ENCODE data around the gene ITGB2. TPM values are rescaled to one million over a fixed set of nuclear protein-coding genes. Genes with fewer than 3 reads are reported as not detected.

The ITGB2 gene
- total and polyA plus RNA-seq, 2 donors (not counting 1 experiment from before 2014, with no cell fraction given), result 0.05 TPM; not detected in 1

DNA sequence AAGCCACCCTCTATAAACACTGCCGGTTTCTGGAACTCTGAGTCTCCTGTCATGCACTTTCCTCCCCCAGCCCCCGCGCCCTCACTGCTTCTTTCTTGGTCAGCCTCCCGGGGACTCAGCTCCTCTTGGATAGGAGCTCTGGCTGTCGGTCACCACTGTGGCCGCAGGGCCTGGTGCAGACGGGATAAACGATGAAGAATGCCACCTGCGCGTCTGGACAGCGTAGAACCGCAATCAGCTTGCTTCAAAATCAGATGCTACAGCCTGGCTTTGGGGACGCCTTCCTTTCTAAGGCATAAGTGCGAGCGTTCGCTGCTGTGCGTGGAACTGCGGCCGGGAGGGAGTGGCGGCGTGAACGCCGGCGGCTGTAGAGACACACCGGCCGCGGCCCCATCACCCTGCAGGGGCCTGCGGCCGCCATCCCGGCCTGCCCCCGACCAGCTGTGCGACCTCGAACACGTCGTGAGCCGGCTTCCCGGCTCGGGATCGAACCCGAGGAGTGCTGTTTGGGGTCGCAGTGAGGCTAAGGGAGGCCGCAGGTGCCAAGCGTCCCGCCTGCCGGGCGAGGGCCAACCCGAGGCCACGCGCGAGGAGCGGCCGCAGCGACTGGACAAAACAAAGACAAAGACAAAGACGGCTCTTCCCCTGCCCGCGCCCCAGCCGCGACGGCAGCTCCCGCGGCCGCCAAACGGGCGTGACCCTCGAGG lies 47.9 kb downstream of the ITGB2 start:
- Histone ChIP-seq H3K4me3 (replicated peaks in 1 of 4; ENCODE audit: control extremely low read depth in 1 of 4, insufficient read depth in 1 of 4, low read depth in 3 of 4, low read length in 4 of 4) (peak overlapping the region; percentile 76 to 92 (median 87)), H3K36me3 (ENCODE audit: control insufficient read depth, insufficient read depth, low read length) (no peaks in the 10 kb centered on the region), H2AFZ (ENCODE audit: low read length) (no peak overlapping the region), H3K27ac (ENCODE audit: insufficient read depth, low read length) (peak overlapping the region; percentile 95), H3K9me3 (ENCODE audit: control insufficient read depth, insufficient read depth, low read depth, low read length) (no peaks in the 10 kb centered on the region), H3K4me2 (ENCODE audit: extremely low read depth, insufficient read depth, low read length) (peak overlapping the region; percentile 72), H3K27me3 (ENCODE audit: control insufficient read depth, insufficient read depth, low read length) (no peaks in the 10 kb centered on the region), H3K9ac (ENCODE audit: insufficient read depth, low read length) (peak overlapping the region; percentile 80), H3K4me1 (ENCODE audit: control insufficient read depth, extremely low read depth, insufficient read depth, low read length) (peaks cover 31% of the 10 kb centered on the region), H3K79me2 (ENCODE audit: control insufficient read depth, insufficient read depth, low read length) (peaks cover 48% of the 10 kb centered on the region), H4K20me1 (ENCODE audit: control insufficient read depth, extremely low read depth, insufficient read depth, low read length) (no peaks in the 10 kb centered on the region)
- no peak for TF ChIP-seq EZH2 (IDR thresholded peaks at IDR 0.05; ENCODE audit: low read length, missing control alignments)
- TF ChIP-seq, protein P1, sequence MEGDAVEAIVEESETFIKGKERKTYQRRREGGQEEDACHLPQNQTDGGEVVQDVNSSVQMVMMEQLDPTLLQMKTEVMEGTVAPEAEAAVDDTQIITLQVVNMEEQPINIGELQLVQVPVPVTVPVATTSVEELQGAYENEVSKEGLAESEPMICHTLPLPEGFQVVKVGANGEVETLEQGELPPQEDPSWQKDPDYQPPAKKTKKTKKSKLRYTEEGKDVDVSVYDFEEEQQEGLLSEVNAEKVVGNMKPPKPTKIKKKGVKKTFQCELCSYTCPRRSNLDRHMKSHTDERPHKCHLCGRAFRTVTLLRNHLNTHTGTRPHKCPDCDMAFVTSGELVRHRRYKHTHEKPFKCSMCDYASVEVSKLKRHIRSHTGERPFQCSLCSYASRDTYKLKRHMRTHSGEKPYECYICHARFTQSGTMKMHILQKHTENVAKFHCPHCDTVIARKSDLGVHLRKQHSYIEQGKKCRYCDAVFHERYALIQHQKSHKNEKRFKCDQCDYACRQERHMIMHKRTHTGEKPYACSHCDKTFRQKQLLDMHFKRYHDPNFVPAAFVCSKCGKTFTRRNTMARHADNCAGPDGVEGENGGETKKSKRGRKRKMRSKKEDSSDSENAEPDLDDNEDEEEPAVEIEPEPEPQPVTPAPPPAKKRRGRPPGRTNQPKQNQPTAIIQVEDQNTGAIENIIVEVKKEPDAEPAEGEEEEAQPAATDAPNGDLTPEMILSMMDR (conservative IDR thresholded peaks at IDR 0.05 in 1 of 2, IDR thresholded peaks at IDR 0.05 in 1 of 2; ENCODE audit: low read depth in 1 of 2, low read length in 2 of 2), result no peak
- DNase-seq (ENCODE audit: low read depth in 2 of 2), result peak; percentile 31 to 60

DNA sequence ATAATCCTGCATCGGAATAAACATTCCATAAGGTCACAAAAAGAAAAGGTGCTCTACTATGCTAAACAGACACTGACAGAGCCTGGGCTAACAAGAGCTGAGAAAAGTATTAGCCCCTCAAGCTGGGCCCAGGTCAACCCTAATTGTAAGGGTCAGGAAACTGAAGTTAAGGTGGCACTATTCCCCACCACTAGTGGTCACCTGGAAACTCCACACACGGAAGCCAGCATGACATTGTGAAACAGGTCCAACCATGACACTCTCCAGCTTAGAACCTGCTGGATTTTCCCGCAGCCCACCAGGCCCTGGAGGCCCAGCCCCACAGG lies 48.4 kb downstream of the ITGB2 start:
- Histone ChIP-seq H3K79me2 (ENCODE audit: control insufficient read depth, insufficient read depth, low read length) (peaks cover 53% of the 10 kb centered on the region), H3K4me2 (ENCODE audit: extremely low read depth, insufficient read depth, low read length) (peak overlapping the region; percentile 72), H3K4me3 (replicated peaks in 1 of 4; ENCODE audit: control extremely low read depth in 1 of 4, insufficient read depth in 1 of 4, low read depth in 3 of 4, low read length in 4 of 4) (peak overlapping the region; percentile 76 to 92 (median 87)), H3K4me1 (ENCODE audit: control insufficient read depth, extremely low read depth, insufficient read depth, low read length) (peaks cover 31% of the 10 kb centered on the region), H3K27ac (ENCODE audit: insufficient read depth, low read length) (peak overlapping the region; percentile 95), H2AFZ (ENCODE audit: low read length) (no peak overlapping the region), H4K20me1 (ENCODE audit: control insufficient read depth, extremely low read depth, insufficient read depth, low read length) (no peaks in the 10 kb centered on the region), H3K9me3 (ENCODE audit: control insufficient read depth, insufficient read depth, low read depth, low read length) (no peaks in the 10 kb centered on the region), H3K36me3 (ENCODE audit: control insufficient read depth, insufficient read depth, low read length) (no peaks in the 10 kb centered on the region), H3K27me3 (ENCODE audit: control insufficient read depth, insufficient read depth, low read length) (no peaks in the 10 kb centered on the region), H3K9ac (ENCODE audit: insufficient read depth, low read length) (peak overlapping the region; percentile 80)
- TF ChIP-seq, protein P1 (conservative IDR thresholded peaks at IDR 0.05 in 1 of 2, IDR thresholded peaks at IDR 0.05 in 1 of 2; ENCODE audit: low read depth in 1 of 2, low read length in 2 of 2), result no peak
- TF ChIP-seq EZH2 (IDR thresholded peaks at IDR 0.05; ENCODE audit: low read length, missing control alignments), result no peak
- no peak for DNase-seq (ENCODE audit: low read depth in 2 of 2)

DNA sequence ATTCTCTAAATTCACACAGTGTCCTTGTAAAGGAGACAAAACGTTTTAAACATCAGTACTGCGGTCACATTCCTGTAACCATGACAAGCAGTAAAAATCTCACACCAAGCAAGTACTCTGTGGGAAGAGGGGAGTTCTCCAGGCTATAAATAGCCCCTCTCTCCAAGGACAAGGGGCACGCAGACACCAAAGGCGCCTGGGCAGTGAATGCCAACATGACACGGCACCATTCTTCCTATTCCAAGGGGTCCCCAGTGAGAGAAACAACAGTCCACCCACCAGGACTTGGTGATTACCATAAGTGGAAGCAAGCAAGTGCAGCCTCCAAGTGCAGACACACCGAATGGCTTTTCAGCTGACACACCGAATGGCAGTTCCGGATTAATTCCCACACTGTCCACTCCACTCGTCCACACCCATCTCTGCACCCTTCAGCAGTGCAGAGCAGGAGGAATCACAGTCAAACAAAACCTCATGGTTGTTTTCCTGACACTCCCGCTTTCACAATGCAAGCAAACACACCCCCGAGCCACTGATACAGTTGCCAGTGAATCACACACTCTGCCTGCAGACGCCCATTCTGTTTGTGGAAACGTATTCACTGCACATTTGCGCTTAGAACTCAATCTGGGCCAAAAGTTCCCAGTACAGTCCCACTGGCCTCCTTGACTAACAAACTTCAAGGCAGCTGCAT lies 49.0 kb downstream of the ITGB2 start:
- Histone ChIP-seq H3K9ac (ENCODE audit: insufficient read depth, low read length) (peak overlapping the region; percentile 20), H3K9me3 (ENCODE audit: control insufficient read depth, insufficient read depth, low read depth, low read length) (no peaks in the 10 kb centered on the region), H3K79me2 (ENCODE audit: control insufficient read depth, insufficient read depth, low read length) (peaks cover 59% of the 10 kb centered on the region), H3K27me3 (ENCODE audit: control insufficient read depth, insufficient read depth, low read length) (no peaks in the 10 kb centered on the region), H2AFZ (ENCODE audit: low read length) (no peak overlapping the region), H3K36me3 (ENCODE audit: control insufficient read depth, insufficient read depth, low read length) (no peaks in the 10 kb centered on the region), H3K4me3 (replicated peaks in 1 of 4; ENCODE audit: control extremely low read depth in 1 of 4, insufficient read depth in 1 of 4, low read depth in 3 of 4, low read length in 4 of 4) (peak overlapping the region; percentile 76 to 92 (median 87)), H3K4me2 (ENCODE audit: extremely low read depth, insufficient read depth, low read length) (peak overlapping the region; percentile 72), H3K27ac (ENCODE audit: insufficient read depth, low read length) (peak overlapping the region; percentile 95), H3K4me1 (ENCODE audit: control insufficient read depth, extremely low read depth, insufficient read depth, low read length) (peaks cover 35% of the 10 kb centered on the region), H4K20me1 (ENCODE audit: control insufficient read depth, extremely low read depth, insufficient read depth, low read length) (no peaks in the 10 kb centered on the region)
- TF ChIP-seq, protein P1 (conservative IDR thresholded peaks at IDR 0.05 in 1 of 2, IDR thresholded peaks at IDR 0.05 in 1 of 2; ENCODE audit: low read depth in 1 of 2, low read length in 2 of 2), result no peak
- TF ChIP-seq EZH2 (IDR thresholded peaks at IDR 0.05; ENCODE audit: low read length, missing control alignments), result no peak
- DNase-seq (ENCODE audit: low read depth in 2 of 2), result peak; percentile 78 to 81

All from fibroblast of lung (primary cell).